Measurements from ENCODE around the gene PLA2G2C.

The PLA2G2C gene

DNA sequence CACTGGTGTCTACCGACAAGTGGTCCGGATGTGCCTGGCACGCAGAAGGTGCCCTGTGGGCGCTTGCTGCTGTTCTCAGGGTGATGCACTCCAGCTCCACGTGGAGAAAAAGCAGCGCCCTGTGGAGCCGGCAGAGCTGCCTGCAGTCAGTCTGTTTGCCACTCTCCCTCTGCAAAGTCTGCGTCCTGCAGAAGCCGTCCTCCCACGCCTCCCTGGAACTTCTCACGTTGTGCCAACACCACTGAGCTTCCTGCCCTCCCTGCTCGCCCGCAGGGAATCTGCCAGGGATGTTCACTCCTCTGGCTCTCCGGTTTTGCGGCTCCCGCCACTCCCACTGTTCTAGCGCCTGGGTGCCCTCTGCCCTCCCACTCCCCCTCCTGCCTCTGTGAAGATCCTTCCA lies 20.3 kb downstream of the PLA2G2C start:
- TF ChIP-seq GATA2 (IDR thresholded peaks at IDR 0.05; ENCODE audit: low read depth, low read length): no peak

DNA sequence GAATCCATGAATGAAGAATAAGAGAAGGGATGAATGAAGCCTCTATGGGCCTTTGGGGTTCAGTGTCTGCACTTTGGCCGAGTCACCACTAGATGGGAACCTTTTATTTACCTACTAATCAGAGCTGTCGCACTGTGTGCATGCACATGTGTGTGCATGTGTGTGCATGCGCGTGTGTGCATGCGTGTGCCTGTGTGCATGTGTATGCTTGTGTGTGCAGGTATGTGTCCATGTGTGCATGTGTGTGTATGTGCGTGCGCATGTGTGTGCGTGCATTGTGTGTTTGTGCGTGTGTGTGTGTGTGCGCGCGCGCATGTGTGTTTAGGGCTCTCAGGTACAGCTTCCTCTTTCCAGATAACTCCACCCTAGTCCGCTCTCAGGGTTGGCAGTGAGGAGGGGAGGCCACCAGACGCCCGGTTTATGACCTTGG lies 20.8 kb downstream of the PLA2G2C start:
- TF ChIP-seq GATA3 (IDR thresholded peaks at IDR 0.05; ENCODE audit: low read depth, low read length): no peak
- no peak for TF ChIP-seq GATA2 (IDR thresholded peaks at IDR 0.05; ENCODE audit: low read depth, low read length)

DNA sequence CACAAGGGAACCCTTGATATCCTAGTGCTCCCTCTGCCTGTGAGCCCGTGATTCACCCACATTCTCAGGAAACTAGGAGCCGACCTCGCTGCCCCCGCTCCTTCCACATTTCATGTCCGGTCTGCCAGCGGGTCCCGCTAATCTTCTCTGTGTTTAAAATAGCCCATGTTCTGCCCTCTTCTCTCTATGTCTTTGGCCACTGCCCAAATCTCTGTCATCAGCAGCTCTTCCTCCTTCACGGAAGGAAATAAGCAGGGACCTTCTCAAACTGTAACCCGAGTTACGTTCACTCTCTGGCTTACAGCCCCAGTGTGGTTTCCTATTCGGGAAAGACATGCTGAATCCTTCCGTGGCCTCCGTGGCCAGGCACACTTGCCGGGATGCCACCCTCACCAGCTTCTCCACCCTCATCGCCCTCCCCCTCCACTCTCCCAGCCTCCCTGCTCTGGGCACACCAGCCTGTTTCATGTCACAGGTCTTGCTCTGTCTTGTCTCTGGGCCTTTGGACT lies 21.6 kb downstream of the PLA2G2C start:
- TF ChIP-seq GATA3 (IDR thresholded peaks at IDR 0.05; ENCODE audit: low read depth, low read length) (no peak), GATA2 (IDR thresholded peaks at IDR 0.05; ENCODE audit: low read depth, low read length) (no peak)

DNA sequence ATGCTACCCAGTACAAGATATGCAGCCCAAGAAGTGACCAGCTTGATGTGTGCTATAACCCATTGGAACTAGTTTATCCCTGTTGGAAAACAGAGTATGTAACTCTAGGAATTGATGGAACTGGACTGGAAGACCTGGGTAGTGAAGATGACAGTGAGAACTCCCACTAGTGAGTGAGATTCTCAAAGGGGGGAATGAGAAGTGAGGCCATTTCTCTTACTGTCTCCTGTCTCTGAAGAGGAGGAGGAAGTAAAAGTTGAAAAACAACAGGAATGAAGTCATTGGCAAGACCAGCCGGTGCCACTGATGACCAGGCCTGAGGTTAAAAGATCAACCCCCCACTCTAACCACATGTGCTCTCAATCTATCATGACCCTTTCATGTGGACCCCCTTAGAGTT lies 26.3 kb downstream of the PLA2G2C start:
- TF ChIP-seq GATA3 (IDR thresholded peaks at IDR 0.05; ENCODE audit: low read depth, low read length) (no peak), GATA2 (IDR thresholded peaks at IDR 0.05; ENCODE audit: low read depth, low read length) (no peak)

- TF ChIP-seq GATA2 (IDR thresholded peaks at IDR 0.05; ENCODE audit: low read depth, low read length): no peak
- TF ChIP-seq GATA3 (IDR thresholded peaks at IDR 0.05; ENCODE audit: low read depth, low read length): no peak
Measured at GRCh38 chr1:20158358-20159070, 27.8 kb downstream of the PLA2G2C start.

GRCh38 chr1:20154301-20154831 lies 32.0 kb downstream of the PLA2G2C start:
- TF ChIP-seq GATA3 (IDR thresholded peaks at IDR 0.05; ENCODE audit: low read depth, low read length) (no peak), GATA2 (IDR thresholded peaks at IDR 0.05; ENCODE audit: low read depth, low read length) (no peak)

GRCh38 chr1:20153000-20153418 lies 33.3 kb downstream of the PLA2G2C start:
- TF ChIP-seq GATA3 (IDR thresholded peaks at IDR 0.05; ENCODE audit: low read depth, low read length): no peak
- TF ChIP-seq GATA2 (IDR thresholded peaks at IDR 0.05; ENCODE audit: low read depth, low read length): no peak

- TF ChIP-seq GATA3 (IDR thresholded peaks at IDR 0.05; ENCODE audit: low read depth, low read length) (no peak), GATA2 (IDR thresholded peaks at IDR 0.05; ENCODE audit: low read depth, low read length) (no peak)
Measured at GRCh38 chr1:20152599-20152930, 33.8 kb downstream of the PLA2G2C start.

DNA sequence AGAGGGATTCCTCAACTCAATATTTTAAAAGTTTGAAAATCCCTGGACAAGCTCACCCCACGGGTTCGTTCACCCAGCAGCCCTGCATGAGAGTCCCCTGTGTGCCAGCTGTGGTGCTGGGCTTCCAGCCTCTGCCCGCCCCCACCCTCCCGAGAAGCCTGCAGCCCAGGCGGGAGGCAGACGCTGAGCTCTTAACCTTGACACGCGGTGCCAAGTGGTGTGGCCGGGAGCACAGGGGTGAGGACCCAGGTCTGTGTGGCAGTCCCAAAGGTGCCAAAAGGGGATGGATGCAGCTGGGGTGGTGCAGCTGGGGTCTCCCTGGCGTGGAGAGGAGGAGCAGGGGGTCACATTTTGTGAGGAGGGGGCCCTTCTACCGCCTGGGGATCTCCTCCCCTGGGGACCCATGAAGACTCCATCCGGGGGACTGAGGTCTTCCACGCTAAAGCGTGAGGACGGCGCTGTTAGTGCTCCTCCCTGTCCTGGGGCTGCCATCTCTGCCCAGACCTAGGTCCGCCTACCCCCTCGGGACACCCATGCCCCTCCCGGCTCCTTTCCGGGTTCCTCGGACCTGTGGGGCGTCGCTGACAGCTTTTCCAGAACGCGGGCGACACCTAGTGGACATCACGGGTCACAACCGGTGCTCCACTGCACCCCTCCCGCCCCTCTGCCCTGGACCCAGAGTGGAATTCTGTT lies 34.3 kb downstream of the PLA2G2C start:
- TF ChIP-seq GATA3 (IDR thresholded peaks at IDR 0.05; ENCODE audit: low read depth, low read length) (no peak), GATA2 (IDR thresholded peaks at IDR 0.05; ENCODE audit: low read depth, low read length) (no peak)

GRCh38 chr1:20150969-20151368 lies 35.3 kb downstream of the PLA2G2C start:
- TF ChIP-seq GATA3 (IDR thresholded peaks at IDR 0.05; ENCODE audit: low read depth, low read length) (no peak), GATA2 (IDR thresholded peaks at IDR 0.05; ENCODE audit: low read depth, low read length) (no peak)

DNA sequence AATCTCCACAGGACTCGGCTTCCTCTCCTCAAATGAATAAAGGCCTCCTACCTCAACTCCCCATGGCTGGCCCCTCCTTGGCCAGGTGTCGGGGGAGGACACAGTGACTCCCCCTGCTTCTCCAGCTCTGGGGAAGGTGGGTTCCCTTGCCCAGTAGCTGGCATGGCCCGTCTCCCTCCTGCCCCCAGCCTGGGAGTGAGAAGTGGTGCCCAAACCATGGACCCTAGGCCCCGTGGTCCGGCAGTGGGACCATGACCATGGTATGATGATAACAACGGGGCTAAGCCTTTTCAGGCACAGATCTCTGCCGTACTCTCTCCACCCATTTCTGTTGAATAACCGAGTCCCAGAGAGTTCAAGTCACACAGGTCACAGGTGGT lies 36.0 kb downstream of the PLA2G2C start:
- TF ChIP-seq GATA3 (IDR thresholded peaks at IDR 0.05; ENCODE audit: low read depth, low read length) (no peak), GATA2 (IDR thresholded peaks at IDR 0.05; ENCODE audit: low read depth, low read length) (no peak)

DNA sequence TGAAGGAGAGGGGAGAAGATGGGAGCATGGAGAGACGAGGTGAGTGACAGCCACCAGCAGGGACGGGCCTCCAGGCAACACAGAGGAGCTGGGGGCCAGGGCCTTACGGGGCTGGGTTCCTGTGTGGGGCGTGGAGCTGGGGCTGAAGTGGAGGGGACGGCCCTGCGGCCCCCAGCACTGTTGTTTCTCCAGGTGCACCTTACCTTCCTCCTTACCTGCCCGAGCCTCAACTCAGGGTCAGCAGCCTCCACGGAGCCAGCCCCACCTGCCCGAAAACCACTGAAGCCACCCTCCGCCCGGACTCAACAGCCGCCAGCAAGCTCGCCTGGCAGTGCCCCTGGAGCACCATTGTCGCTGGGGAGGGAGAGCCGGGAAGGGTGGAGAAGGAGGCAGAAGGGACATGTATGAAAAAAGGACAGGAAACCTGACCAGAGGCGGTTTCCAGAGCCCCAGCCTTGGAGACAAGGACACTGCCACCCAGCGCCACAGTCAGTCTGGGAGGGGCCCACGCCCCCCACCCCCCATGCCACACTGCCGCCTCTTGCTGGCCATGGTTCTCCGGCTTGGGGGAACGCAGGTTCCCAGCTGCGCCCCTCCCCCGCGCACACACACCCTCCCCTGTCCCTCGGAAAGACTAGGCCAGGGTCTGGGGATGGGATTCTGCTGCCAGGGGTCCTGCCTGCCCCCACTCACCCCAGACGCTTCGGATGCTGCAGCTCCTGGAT lies 36.6 kb downstream of the PLA2G2C start:
- TF ChIP-seq GATA3 (IDR thresholded peaks at IDR 0.05; ENCODE audit: low read depth, low read length) (no peak), GATA2 (IDR thresholded peaks at IDR 0.05; ENCODE audit: low read depth, low read length) (no peak)

DNA sequence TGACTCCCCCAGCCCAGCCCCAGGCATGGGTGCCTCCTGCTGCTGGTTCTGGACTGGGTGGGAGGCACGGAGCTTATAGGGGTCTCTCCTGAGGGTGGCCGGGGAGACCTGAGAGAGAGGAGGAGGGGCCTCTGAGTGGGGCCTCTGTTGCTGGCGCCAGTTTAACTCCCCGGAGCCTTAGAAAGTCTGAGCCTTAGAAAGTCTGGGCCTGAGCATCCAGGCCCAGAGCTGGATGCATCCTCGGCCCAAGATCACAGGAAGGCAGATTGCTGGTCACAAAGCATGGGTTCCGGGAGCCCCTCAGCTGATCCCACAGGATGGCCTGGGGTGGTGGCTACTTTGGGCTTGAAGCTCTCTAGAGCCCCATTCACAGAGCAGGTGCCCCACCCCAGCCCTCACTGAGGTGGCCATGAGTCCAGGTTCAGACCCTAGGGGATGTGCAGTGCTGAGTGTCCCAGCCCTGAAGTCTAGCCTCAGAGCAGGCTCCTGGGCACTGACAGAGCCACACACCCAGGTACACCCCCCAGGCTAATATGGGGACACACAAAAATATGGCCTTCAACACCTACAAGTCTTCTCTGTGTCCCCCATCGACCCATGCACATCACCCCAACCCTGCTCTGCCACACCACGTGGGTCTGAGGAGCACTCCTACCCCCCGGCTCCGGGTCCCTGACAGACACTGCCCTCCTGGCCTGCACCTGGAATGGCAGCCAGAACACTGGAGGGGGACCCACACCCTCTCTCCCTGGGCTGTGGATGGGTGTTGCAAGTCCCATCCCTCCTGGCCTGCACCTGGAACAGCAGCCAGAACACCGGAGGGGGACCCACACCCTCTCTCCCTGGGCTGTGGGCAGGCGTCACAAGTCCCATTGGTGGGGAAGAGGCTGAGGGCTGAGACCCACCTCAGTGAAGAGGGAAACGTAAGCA lies 37.5 kb downstream of the PLA2G2C start:
- no peak for TF ChIP-seq GATA3 (IDR thresholded peaks at IDR 0.05; ENCODE audit: low read depth, low read length)
- no peak for TF ChIP-seq GATA2 (IDR thresholded peaks at IDR 0.05; ENCODE audit: low read depth, low read length)

Measured in SH-SY5Y (cell line).